ENCODE data around the gene LITAF. TPM values are rescaled to one million over a fixed set of nuclear protein-coding genes. Genes with fewer than 3 reads are reported as not detected.

LITAF gene
- total RNA-seq, 4 donors from 2014 or later = 59.7 to 93.5 (median 64.8) TPM

- TF ChIP-seq, protein P1, sequence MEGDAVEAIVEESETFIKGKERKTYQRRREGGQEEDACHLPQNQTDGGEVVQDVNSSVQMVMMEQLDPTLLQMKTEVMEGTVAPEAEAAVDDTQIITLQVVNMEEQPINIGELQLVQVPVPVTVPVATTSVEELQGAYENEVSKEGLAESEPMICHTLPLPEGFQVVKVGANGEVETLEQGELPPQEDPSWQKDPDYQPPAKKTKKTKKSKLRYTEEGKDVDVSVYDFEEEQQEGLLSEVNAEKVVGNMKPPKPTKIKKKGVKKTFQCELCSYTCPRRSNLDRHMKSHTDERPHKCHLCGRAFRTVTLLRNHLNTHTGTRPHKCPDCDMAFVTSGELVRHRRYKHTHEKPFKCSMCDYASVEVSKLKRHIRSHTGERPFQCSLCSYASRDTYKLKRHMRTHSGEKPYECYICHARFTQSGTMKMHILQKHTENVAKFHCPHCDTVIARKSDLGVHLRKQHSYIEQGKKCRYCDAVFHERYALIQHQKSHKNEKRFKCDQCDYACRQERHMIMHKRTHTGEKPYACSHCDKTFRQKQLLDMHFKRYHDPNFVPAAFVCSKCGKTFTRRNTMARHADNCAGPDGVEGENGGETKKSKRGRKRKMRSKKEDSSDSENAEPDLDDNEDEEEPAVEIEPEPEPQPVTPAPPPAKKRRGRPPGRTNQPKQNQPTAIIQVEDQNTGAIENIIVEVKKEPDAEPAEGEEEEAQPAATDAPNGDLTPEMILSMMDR (IDR thresholded peaks at IDR 0.05; ENCODE audit: low read depth) = no peak
These were observed 57.4 kb downstream of the LITAF start for GRCh38 chr16:11529285-11529684.

GRCh38 chr16:11528053-11528452 lies 58.7 kb downstream of the LITAF start:
- TF ChIP-seq, protein P1 (IDR thresholded peaks at IDR 0.05; ENCODE audit: low read depth) = no peak

- TF ChIP-seq, protein P1 (IDR thresholded peaks at IDR 0.05; ENCODE audit: low read depth) = no peak
These were observed 59.9 kb downstream of the LITAF start for GRCh38 chr16:11526655-11527350.

DNA sequence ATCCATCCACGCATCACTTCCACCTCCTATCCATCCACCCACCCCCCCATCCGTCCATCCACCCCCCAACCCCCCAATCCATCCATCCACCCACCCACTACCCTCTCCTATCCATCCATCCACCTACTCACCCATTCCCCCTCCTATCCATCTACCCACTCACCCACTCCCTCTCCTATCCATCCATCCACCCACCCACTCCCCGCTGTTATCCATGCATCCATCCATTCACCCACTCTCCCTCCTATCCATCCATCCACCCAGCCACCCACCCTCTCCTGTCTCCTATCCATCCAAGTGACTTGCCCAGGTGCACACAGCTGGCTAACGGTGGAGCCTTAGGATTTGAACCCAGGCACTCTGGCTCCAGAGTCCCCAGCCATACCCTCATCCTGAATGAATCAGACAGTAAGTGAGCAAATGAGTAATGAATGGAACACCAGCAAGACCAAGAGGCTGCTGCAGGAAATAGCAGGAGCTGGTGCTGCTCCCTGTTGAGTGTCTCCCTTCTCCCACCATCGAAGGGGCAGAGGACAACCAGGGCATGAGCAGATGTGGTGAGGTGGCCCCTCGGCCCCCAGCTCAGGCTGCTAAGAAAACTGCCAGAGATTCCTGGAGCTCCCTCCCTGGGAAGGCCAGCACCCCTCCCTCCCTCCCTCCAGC lies 62.5 kb downstream of the LITAF start:
- TF ChIP-seq, protein P1 (IDR thresholded peaks at IDR 0.05; ENCODE audit: low read depth) = no peak

- TF ChIP-seq, protein P1 (IDR thresholded peaks at IDR 0.05; ENCODE audit: low read depth) = no peak
These were observed 65.7 kb downstream of the LITAF start for GRCh38 chr16:11521055-11521454.

- TF ChIP-seq, protein P1 (IDR thresholded peaks at IDR 0.05; ENCODE audit: low read depth) = no peak
These were observed 66.3 kb downstream of the LITAF start for GRCh38 chr16:11520442-11520841.

DNA sequence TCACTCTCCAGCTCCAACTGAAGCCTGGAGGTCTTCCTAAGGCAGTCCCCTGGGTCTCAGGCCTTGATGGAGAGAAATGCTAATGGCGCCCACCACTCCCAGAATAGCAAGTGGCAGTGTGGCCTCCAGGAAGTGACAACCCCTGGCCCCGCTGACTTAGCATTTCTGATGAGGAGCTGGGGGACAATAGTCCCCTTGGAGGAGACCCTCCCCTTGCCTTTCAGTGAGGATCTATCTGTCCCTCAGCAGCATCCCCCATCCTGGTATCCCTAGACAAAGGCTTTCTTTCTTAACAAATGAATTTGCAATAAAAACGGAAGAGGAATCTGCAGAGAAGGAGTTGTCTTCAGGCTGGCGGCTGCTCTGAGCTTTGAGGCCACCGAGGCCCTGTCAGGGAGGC lies 68.8 kb downstream of the LITAF start:
- TF ChIP-seq, protein P1 (IDR thresholded peaks at IDR 0.05; ENCODE audit: low read depth) = no peak

Measured in subcutaneous adipose tissue (tissue), 4 donors.